Natural killer cell treated with Interleukin-12 subunit alpha and Interleukin-12 subunit beta and Interleukin-15 and Interleukin-18, amount 100 ng/mL, for 72 hours (primary cell): Measurements from ENCODE around the gene NFIC. TPM values are rescaled to one million over a fixed set of nuclear protein-coding genes. Genes with fewer than 3 reads are reported as not detected.
"Not testable (repeated sequence)": the region's sequence is repeated elsewhere in the genome, so short reads cannot be mapped to it uniquely, and the experiment has no call there.

Experiments used
- ATAC-seq, 2 donors: fragments of 150-1000 bp; cut with Tn5 transposase in 1 of 2; sonication (Bioruptor Pico), chemical (Tn5 transposase) in 1 of 2; 2 replicates each; pipeline ENCODE4 v1.10.0; 2021
- DNase-seq: peaks from one replicate; pipeline ENCODE4 v3.0.0; 2022; ENCODE audit warnings: low spot score
- H3K27ac Mint-ChIP-seq, 2 donors: 1 replicate in 1 of 2; 2 replicates in 1 of 2; pipeline ENCODE4 v1.8.0; 2022; ENCODE audit warnings: mixed read lengths in 2 of 2, mild to moderate bottlenecking in 1 of 2, moderate library complexity in 1 of 2
- H3K27me3 Mint-ChIP-seq, 2 donors: 1 replicate in 1 of 2; 2 replicates in 1 of 2; pipeline ENCODE4 v1.8.0; 2022; ENCODE audit warnings: mixed read lengths in 2 of 2
- H3K36me3 Mint-ChIP-seq: one replicate; pipeline ENCODE4 v1.8.0; 2022; ENCODE audit warnings: mixed read lengths
- H3K4me1 Mint-ChIP-seq, 2 donors: 1 replicate in 1 of 2; 2 replicates in 1 of 2; pipeline ENCODE4 v1.8.0; 2022; ENCODE audit warnings: low read depth in 2 of 2, mixed read lengths in 2 of 2, mild to moderate bottlenecking in 1 of 2
- H3K4me3 Mint-ChIP-seq: one replicate; pipeline ENCODE4 v1.8.0; 2022; ENCODE audit warnings: mixed read lengths
- H3K9me3 Mint-ChIP-seq: 2 replicates; pipeline ENCODE4 v1.8.0; 2022; ENCODE audit warnings: mixed read lengths
- total RNA-seq, 2 donors: library from RNA; stranded (reverse); gene quantifications; one replicate each; pipeline ENCODE4 v1.2.3, GENCODE V29; 2022

Gene NFIC
- total RNA-seq, 2 donors from 2014 or later, result 21.4 to 41.7 TPM

- Mint-ChIP-seq H3K9me3 (no peaks in the 10 kb centered on the region), H3K27ac (no peak overlapping the region), H3K4me1 (peaks cover 0 to 5% of the 10 kb centered on the region in 2 donors), H3K36me3 (no peaks in the 10 kb centered on the region), H3K4me3 (no peak overlapping the region), H3K27me3 (no peaks in the 10 kb centered on the region)
- no peak for DNase-seq
- ATAC-seq, result no peak
These were observed 21.5 kb upstream of the NFIC start for GRCh38 chr19:3344608-3345598.

GRCh38 chr19:3345850-3346460, 20.4 kb upstream of the NFIC start:
- no peaks in the 10 kb centered on the region for H3K36me3 Mint-ChIP-seq
- H3K4me3 Mint-ChIP-seq, result no peak overlapping the region
- H3K9me3 Mint-ChIP-seq, result no peaks in the 10 kb centered on the region
- DNase-seq, result no peak
- H3K4me1 Mint-ChIP-seq, result peaks cover 0 to 5% of the 10 kb centered on the region in 2 donors
- no peak overlapping the region for H3K27ac Mint-ChIP-seq
- H3K27me3 Mint-ChIP-seq, result no peaks in the 10 kb centered on the region
- no peak for ATAC-seq

GRCh38 chr19:3346677-3347353, 19.6 kb upstream of the NFIC start:
- H3K9me3 Mint-ChIP-seq, result no peaks in the 10 kb centered on the region
- H3K27ac Mint-ChIP-seq, result no peak overlapping the region
- no peak for DNase-seq
- peaks cover 0 to 5% of the 10 kb centered on the region in 2 donors for H3K4me1 Mint-ChIP-seq
- no peaks in the 10 kb centered on the region for H3K36me3 Mint-ChIP-seq
- no peak for ATAC-seq
- H3K4me3 Mint-ChIP-seq, result no peak overlapping the region
- no peaks in the 10 kb centered on the region for H3K27me3 Mint-ChIP-seq

- no peaks in the 10 kb centered on the region for H3K27me3 Mint-ChIP-seq
- H3K4me1 Mint-ChIP-seq, result peaks cover 0 to 5% of the 10 kb centered on the region in 2 donors
These were observed 18.3 kb upstream of the NFIC start for GRCh38 chr19:3348042-3348441.

GRCh38 chr19:3348469-3348868, 17.9 kb upstream of the NFIC start:
- not testable (repeated sequence) for H3K9me3 Mint-ChIP-seq, H3K27ac Mint-ChIP-seq, DNase-seq, H3K27me3 Mint-ChIP-seq, H3K4me1 Mint-ChIP-seq, H3K4me3 Mint-ChIP-seq, H3K36me3 Mint-ChIP-seq, ATAC-seq

More at GRCh38 chr19:3348042-3348441, 18.3 kb upstream of the NFIC start:
- Mint-ChIP-seq H3K36me3 (no peaks in the 10 kb centered on the region), H3K27ac (no peak overlapping the region), H3K4me3 (no peak overlapping the region), H3K9me3 (no peaks in the 10 kb centered on the region)
- ATAC-seq, result no peak
- DNase-seq, result no peak

- Mint-ChIP-seq H3K27ac (no peak overlapping the region), H3K36me3 (no peaks in the 10 kb centered on the region), H3K4me3 (no peak overlapping the region), H3K4me1 (no peaks in the 10 kb centered on the region), H3K27me3 (no peaks in the 10 kb centered on the region), H3K9me3 (no peaks in the 10 kb centered on the region)
- DNase-seq, result no peak
- ATAC-seq, result no peak
These were observed 16.2 kb upstream of the NFIC start for GRCh38 chr19:3350014-3350663.

- Mint-ChIP-seq H3K27ac (no peak overlapping the region), H3K4me1 (peaks cover 1 to 2% of the 10 kb centered on the region in 2 donors), H3K4me3 (no peak overlapping the region), H3K27me3 (no peaks in the 10 kb centered on the region), H3K9me3 (no peaks in the 10 kb centered on the region), H3K36me3 (no peaks in the 10 kb centered on the region)
- no peak for ATAC-seq
- DNase-seq, result no peak
These were observed 14.5 kb upstream of the NFIC start for GRCh38 chr19:3351702-3352447.

- ATAC-seq (no peak), DNase-seq (no peak)
- Mint-ChIP-seq H3K27me3 (no peaks in the 10 kb centered on the region), H3K36me3 (no peaks in the 10 kb centered on the region), H3K4me1 (peaks cover 14 to 16% of the 10 kb centered on the region in 2 donors), H3K27ac (no peak overlapping the region), H3K9me3 (no peaks in the 10 kb centered on the region), H3K4me3 (no peak overlapping the region)
These were observed 12.9 kb upstream of the NFIC start for GRCh38 chr19:3353493-3353892.

GRCh38 chr19:3356805-3357204, 9.6 kb upstream of the NFIC start:
- H3K4me3 Mint-ChIP-seq, result peak overlapping the region; percentile 77
- peaks cover 23 to 24% of the 10 kb centered on the region in 2 donors for H3K4me1 Mint-ChIP-seq
- H3K27ac Mint-ChIP-seq, result peak overlapping the region; percentile 31 to 45
- DNase-seq, result no peak
- H3K36me3 Mint-ChIP-seq, result no peaks in the 10 kb centered on the region
- no peak for ATAC-seq
- H3K9me3 Mint-ChIP-seq, result no peaks in the 10 kb centered on the region
- H3K27me3 Mint-ChIP-seq, result no peaks in the 10 kb centered on the region

- Mint-ChIP-seq H3K36me3 (no peaks in the 10 kb centered on the region), H3K4me1 (peaks cover 29 to 31% of the 10 kb centered on the region in 2 donors), H3K4me3 (peak overlapping the region; percentile 77), H3K9me3 (no peaks in the 10 kb centered on the region), H3K27me3 (no peaks in the 10 kb centered on the region), H3K27ac (peak overlapping the region; percentile 31 to 45)
- ATAC-seq (peak; percentile 62 to 76), DNase-seq (peak; percentile 84)
These were observed 9.0 kb upstream of the NFIC start for GRCh38 chr19:3357271-3357991.

GRCh38 chr19:3357992-3358688, 8.2 kb upstream of the NFIC start:
- H3K9me3 Mint-ChIP-seq, result no peaks in the 10 kb centered on the region
- H3K4me1 Mint-ChIP-seq, result peaks cover 30 to 36% of the 10 kb centered on the region in 2 donors
- peak overlapping the region; percentile 27 to 50 for H3K27ac Mint-ChIP-seq
- H3K27me3 Mint-ChIP-seq, result no peaks in the 10 kb centered on the region
- peak overlapping the region; percentile 77 for H3K4me3 Mint-ChIP-seq
- ATAC-seq (no peak), DNase-seq (no peak)
- H3K36me3 Mint-ChIP-seq, result no peaks in the 10 kb centered on the region

GRCh38 chr19:3358689-3359014, 7.7 kb upstream of the NFIC start:
- H3K4me1 Mint-ChIP-seq, result peaks cover 30 to 36% of the 10 kb centered on the region in 2 donors
- no peak for DNase-seq
- peak overlapping the region; percentile 85 for H3K4me3 Mint-ChIP-seq
- no peaks in the 10 kb centered on the region for H3K9me3 Mint-ChIP-seq
- H3K27me3 Mint-ChIP-seq, result no peaks in the 10 kb centered on the region
- peak overlapping the region in 1 of 2 donors; percentile 50 for H3K27ac Mint-ChIP-seq
- no peaks in the 10 kb centered on the region for H3K36me3 Mint-ChIP-seq
- ATAC-seq, result no peak
